K562 treated with DMSO at 1 percent for 12 hours (cell line): ENCODE data around the gene IP6K2. TPM values are rescaled to one million over a fixed set of nuclear protein-coding genes. Genes with fewer than 3 reads are reported as not detected.

Experiments
- total RNA-seq: library from RNA; unstranded; fragments of 300-600 nt; gene quantifications from 2 replicates; pipeline ENCODE4 v1.2.3, GENCODE V29; 2022; ENCODE audit not compliant: insufficient read depth

Gene IP6K2
- 48.6 and 60.0 TPM in 2 replicates for total RNA-seq

GRCh38 chr3:48716982-48717746, at the start of gene IP6K2:
Gene IP6K2 (minus strand): TSS chr3:48717221. CDS start chr3:48695291, 21,930 bp downstream.

GRCh38 chr3:48685603-48686511, 31.2 kb downstream of the IP6K2 start, which contains the start of gene NCKIPSD:
Gene NCKIPSD (minus strand): TSS chr3:48685915. CDS start chr3:48685807, 108 bp downstream.

GRCh38 chr3:48662753-48663488, 54.1 kb downstream of the IP6K2 start, which contains the start of gene CELSR3:
Gene CELSR3 (minus strand): TSS chr3:48662886. CDS start chr3:48662634, 252 bp downstream.

Other genes starting within 250 kb of the IP6K2 start
- gene SHISA5, start 213.0 kb downstream of the IP6K2 start, total RNA-seq = 86.7 and 106 TPM in 2 replicates
- 5.8 and 9.7 TPM in 2 replicates for gene PFKFB4, start 160.4 kb downstream of the IP6K2 start, total RNA-seq
- gene UCN2, start 153.4 kb downstream of the IP6K2 start, total RNA-seq = not detected in 2 replicates
- gene COL7A1, start 121.9 kb downstream of the IP6K2 start, total RNA-seq = 3.9 and 4.3 TPM in 2 replicates
- gene UQCRC1, start 107.6 kb downstream of the IP6K2 start, total RNA-seq = 312 and 325 TPM in 2 replicates
- not detected in 2 replicates for gene TMEM89, start 95.5 kb downstream of the IP6K2 start, total RNA-seq
- 15.4 and 27.2 TPM in 2 replicates for gene SLC26A6, start 81.8 kb downstream of the IP6K2 start, total RNA-seq
- gene CELSR3, start 54.3 kb downstream of the IP6K2 start, total RNA-seq = 1.1 and 1.6 TPM in 2 replicates
- gene NCKIPSD, start 31.3 kb downstream of the IP6K2 start, total RNA-seq = 11.4 and 21.2 TPM in 2 replicates
- gene PRKAR2A, start 130.7 kb upstream of the IP6K2 start, total RNA-seq = 16.2 and 51.3 TPM in 2 replicates
- 12.7 and 21.9 TPM in 2 replicates for gene SLC25A20, start 181.7 kb upstream of the IP6K2 start, total RNA-seq
- gene ARIH2, start 201.6 kb upstream of the IP6K2 start, total RNA-seq = 33.9 and 67.8 TPM in 2 replicates